ENCODE data around the gene USP4. TPM values are rescaled to one million over a fixed set of nuclear protein-coding genes. Genes with fewer than 3 reads are reported as not detected.

USP4 gene
- total RNA-seq, 1 experiment from 2014 or later = 31.7 TPM

DNA sequence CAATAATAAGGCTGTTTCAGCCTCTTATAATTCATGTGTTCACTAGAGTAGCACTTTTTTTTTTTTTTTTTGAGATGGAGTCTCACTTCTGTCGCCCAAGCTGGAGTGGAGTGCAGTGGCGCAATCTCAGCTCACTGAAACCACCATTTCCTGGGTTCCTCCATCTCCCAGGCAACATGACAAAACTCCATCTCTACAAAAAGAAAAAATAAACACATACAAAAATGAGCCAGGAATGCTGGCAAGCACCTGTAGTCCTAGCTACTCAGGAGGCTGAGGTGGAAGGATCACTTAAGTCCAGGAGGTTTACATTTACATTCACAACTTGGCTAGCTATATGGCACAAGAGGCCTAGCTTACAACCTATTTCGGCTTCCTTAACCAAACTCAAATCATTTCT, 6.8 kb downstream of the USP4 start:
- no peak overlapping the region for H3K4me3 ChIP-seq (replicated peaks in 1 of 2; ENCODE audit: low read depth in 1 of 2, low read length in 2 of 2)
- DNase-seq (ENCODE audit: low read depth, low spot score) (no peak), ATAC-seq (no peak)
- H3K9me3 ChIP-seq (ENCODE audit: control insufficient read depth in 1 of 2, insufficient read depth in 1 of 2, low read depth in 1 of 2, low read length in 2 of 2) = no peaks in the 10 kb centered on the region
- H3K4me2 ChIP-seq (ENCODE audit: low read length) = no peak overlapping the region
- H3K9ac ChIP-seq (ENCODE audit: low read length) = no peak overlapping the region
- H4K20me1 ChIP-seq (ENCODE audit: insufficient read depth) = no peaks in the 10 kb centered on the region
- intact Hi-C loops (cut with micrococcal nuclease) = no loop called here
- H2AFZ ChIP-seq (ENCODE audit: low read depth, low read length, poor library complexity, severe bottlenecking) = no peak overlapping the region
- no peaks in the 10 kb centered on the region for H3K9me2 ChIP-seq (ENCODE audit: insufficient read depth)
- TF ChIP-seq JUND (IDR thresholded peaks at IDR 0.05) = no peak
- no peak for TF ChIP-seq CEBPB (IDR thresholded peaks at IDR 0.05; ENCODE audit: low read depth)
- no peak for TF ChIP-seq POLR2A (IDR thresholded peaks at IDR 0.05; ENCODE audit: borderline replicate concordance, extremely low read depth, insufficient read depth, insufficient read length)
- TF ChIP-seq, protein P1, sequence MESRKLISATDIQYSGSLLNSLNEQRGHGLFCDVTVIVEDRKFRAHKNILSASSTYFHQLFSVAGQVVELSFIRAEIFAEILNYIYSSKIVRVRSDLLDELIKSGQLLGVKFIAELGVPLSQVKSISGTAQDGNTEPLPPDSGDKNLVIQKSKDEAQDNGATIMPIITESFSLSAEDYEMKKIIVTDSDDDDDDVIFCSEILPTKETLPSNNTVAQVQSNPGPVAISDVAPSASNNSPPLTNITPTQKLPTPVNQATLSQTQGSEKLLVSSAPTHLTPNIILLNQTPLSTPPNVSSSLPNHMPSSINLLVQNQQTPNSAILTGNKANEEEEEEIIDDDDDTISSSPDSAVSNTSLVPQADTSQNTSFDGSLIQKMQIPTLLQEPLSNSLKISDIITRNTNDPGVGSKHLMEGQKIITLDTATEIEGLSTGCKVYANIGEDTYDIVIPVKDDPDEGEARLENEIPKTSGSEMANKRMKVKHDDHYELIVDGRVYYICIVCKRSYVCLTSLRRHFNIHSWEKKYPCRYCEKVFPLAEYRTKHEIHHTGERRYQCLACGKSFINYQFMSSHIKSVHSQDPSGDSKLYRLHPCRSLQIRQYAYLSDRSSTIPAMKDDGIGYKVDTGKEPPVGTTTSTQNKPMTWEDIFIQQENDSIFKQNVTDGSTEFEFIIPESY (IDR thresholded peaks at IDR 0.05; ENCODE audit: extremely low read depth, insufficient replicate concordance, low read length) = no peak
- TF ChIP-seq ZFX (IDR thresholded peaks at IDR 0.05) = no peak
- no peak for TF ChIP-seq EZH2phosphoT487 (IDR thresholded peaks at IDR 0.05; ENCODE audit: borderline replicate concordance)
- TF ChIP-seq, protein P2, sequence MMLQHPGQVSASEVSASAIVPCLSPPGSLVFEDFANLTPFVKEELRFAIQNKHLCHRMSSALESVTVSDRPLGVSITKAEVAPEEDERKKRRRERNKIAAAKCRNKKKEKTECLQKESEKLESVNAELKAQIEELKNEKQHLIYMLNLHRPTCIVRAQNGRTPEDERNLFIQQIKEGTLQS (IDR thresholded peaks at IDR 0.05) = no peak
- TF ChIP-seq POLR2AphosphoS5 (IDR thresholded peaks at IDR 0.05; ENCODE audit: low read depth, low read length) = no peak
- TF ChIP-seq FOSL1 (IDR thresholded peaks at IDR 0.05; ENCODE audit: low read depth) = no peak
- TF ChIP-seq, protein P3, sequence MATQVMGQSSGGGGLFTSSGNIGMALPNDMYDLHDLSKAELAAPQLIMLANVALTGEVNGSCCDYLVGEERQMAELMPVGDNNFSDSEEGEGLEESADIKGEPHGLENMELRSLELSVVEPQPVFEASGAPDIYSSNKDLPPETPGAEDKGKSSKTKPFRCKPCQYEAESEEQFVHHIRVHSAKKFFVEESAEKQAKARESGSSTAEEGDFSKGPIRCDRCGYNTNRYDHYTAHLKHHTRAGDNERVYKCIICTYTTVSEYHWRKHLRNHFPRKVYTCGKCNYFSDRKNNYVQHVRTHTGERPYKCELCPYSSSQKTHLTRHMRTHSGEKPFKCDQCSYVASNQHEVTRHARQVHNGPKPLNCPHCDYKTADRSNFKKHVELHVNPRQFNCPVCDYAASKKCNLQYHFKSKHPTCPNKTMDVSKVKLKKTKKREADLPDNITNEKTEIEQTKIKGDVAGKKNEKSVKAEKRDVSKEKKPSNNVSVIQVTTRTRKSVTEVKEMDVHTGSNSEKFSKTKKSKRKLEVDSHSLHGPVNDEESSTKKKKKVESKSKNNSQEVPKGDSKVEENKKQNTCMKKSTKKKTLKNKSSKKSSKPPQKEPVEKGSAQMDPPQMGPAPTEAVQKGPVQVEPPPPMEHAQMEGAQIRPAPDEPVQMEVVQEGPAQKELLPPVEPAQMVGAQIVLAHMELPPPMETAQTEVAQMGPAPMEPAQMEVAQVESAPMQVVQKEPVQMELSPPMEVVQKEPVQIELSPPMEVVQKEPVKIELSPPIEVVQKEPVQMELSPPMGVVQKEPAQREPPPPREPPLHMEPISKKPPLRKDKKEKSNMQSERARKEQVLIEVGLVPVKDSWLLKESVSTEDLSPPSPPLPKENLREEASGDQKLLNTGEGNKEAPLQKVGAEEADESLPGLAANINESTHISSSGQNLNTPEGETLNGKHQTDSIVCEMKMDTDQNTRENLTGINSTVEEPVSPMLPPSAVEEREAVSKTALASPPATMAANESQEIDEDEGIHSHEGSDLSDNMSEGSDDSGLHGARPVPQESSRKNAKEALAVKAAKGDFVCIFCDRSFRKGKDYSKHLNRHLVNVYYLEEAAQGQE (IDR thresholded peaks at IDR 0.05; ENCODE audit: low read depth) = no peak
- H3K4me1 ChIP-seq (ENCODE audit: control insufficient read depth in 1 of 2, insufficient read depth in 2 of 2, low read length in 2 of 2) = no peaks in the 10 kb centered on the region
- H3K27ac ChIP-seq (ENCODE audit: low read depth, low read length) = no peak overlapping the region
- peaks cover 42% of the 10 kb centered on the region for H3K79me2 ChIP-seq (ENCODE audit: insufficient read depth, low read length)
- POLR2A ChIA-PET = no interaction called here
- CTCF ChIA-PET = no interaction called here
- H3K36me3 ChIP-seq (ENCODE audit: control insufficient read depth in 1 of 2, insufficient read depth in 2 of 2, low read length in 2 of 2) = peaks cover 32 to 33% of the 10 kb centered on the region in 2 experiments; a peak in 3 of 4 replicates
- RAD21 ChIA-PET (ENCODE audit: low non-redundant PET in 1 of 2, low total read pairs in 2 of 2, uncharacterized antibody in 2 of 2, unreplicated experiment in 2 of 2) = no interaction called here
- no TSS peak for BruUV-seq (replicated peaks)
- H3K27me3 ChIP-seq (ENCODE audit: insufficient read depth, low read length) = no peaks in the 10 kb centered on the region
